Activated CD4-positive, alpha-beta T cell treated with anti-CD3 and anti-CD28 coated beads, Interleukin-2, amount 50 U/mL, for 16 hours (primary cell): Measurements from ENCODE around the gene MTHFD2.
"Not testable (repeated sequence)": the region's sequence is repeated elsewhere in the genome, so short reads cannot be mapped to it uniquely, and the experiment has no call there.

Experiments used
- DNase-seq: peaks from one replicate; pipeline ENCODE4 v3.0.0-alpha.2; 2020

MTHFD2 gene

GRCh38 chr2:74198023-74198460 lies 373 bp upstream of the MTHFD2 start:
- DNase-seq, result no peak

- DNase-seq, result peak; percentile 28
These were observed 873 bp downstream of the MTHFD2 start for GRCh38 chr2:74199275-74199701.

DNA sequence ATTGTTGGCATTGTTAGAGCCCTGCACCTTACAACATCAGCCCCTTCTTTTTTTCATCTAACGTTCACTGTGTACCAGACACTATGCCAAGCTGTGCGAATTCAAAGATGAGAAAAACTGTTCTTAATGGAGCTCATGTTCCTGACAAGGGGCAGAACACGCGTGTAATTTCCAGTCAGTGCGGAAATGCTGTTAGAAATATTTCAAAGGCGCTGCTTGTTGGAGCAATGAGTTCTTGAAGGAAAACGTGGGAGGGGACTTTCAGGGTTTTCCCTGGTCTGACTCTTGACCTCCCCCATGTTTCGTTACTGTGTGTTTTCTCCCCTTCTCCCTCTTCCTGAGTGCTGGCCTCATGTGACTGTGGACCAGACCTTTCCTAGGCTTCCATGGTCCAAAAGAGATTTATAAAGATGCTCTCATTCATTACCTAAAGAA lies 1.5 kb downstream of the MTHFD2 start:
- DNase-seq, result peak; percentile 42

- no peak for DNase-seq
These were observed 2.8 kb downstream of the MTHFD2 start for GRCh38 chr2:74201196-74201595.

DNA sequence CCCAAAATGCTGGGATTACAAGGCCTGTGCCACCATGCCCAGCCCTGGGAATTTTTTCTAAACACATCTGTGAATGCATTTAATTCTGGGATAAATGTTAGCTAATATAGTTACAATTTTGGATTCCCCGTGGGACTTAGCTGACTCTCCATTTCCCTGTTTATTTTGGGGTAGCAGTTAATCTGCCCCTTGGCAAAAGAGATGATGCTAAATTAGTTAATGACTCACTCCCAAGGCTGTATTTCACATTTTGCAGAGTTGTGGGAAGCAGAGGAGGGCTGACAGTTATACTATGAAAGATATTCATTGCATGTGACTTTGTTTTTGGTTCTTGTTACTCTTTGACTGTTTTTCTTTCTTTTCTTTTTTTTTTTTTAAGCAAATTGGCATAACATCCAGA lies 3.2 kb downstream of the MTHFD2 start:
- no peak for DNase-seq

DNA sequence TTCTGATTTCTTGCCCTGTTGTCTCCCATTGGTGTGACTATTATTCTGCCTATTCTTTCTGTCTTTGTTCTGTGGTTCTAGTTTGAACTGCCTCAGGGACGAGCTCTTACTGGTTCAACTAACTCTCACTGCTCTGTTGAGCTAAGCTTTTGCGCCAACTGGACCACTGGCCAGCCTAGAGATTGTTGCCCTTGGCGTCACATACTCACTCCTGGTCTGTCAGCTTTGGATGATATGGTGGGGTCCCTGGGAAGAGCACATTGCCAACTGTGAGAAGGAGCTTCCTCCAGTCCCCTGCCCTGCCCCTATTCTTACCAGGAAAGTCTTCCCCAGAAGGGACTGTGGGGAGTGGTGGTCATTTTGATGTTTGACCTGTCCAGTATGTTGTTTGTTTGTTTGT lies 6.0 kb downstream of the MTHFD2 start:
- no peak for DNase-seq

GRCh38 chr2:74205113-74205512 lies 6.7 kb downstream of the MTHFD2 start:
- DNase-seq, result no peak

DNA sequence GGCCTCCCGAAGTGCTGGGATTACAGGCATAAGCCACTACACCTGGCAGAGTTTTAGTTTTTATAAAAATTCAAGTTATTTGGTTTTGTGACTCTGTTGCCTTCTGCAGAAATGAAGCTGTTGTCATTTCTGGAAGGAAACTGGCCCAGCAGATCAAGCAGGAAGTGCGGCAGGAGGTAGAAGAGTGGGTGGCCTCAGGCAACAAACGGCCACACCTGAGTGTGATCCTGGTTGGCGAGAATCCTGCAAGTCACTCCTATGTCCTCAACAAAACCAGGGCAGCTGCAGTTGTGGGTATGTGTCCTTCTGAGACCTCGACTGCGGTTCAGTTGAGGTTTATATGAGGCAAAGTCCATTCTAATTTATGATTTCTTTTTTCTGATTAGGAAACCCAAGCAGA lies 7.2 kb downstream of the MTHFD2 start:
- peak; percentile 56 for DNase-seq

DNA sequence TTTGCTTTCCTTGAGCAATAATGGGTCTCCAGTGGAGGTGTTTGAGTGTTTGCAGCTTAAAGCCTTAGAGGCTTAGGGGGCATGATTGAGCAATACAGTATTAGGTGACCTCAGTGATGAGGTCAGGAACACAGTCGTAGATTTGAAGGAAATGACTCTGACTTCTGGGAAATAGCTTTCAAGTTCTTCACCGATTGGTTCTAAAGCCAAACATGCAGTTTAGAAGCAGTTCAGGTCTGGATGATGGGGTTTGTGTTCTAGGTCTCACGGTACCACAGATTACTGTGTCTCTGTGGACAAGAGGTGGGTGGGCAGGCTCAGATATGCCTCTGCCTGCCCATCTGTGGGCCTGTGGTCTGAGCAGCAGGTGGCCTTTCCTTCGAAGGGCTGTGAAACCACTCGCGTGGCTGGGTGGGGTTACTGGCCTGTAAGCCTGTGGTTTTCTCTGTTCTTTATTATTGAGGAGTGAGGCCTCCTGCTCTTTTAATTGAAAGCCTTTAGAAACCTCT lies 7.8 kb downstream of the MTHFD2 start:
- DNase-seq, result peak; percentile 86

DNA sequence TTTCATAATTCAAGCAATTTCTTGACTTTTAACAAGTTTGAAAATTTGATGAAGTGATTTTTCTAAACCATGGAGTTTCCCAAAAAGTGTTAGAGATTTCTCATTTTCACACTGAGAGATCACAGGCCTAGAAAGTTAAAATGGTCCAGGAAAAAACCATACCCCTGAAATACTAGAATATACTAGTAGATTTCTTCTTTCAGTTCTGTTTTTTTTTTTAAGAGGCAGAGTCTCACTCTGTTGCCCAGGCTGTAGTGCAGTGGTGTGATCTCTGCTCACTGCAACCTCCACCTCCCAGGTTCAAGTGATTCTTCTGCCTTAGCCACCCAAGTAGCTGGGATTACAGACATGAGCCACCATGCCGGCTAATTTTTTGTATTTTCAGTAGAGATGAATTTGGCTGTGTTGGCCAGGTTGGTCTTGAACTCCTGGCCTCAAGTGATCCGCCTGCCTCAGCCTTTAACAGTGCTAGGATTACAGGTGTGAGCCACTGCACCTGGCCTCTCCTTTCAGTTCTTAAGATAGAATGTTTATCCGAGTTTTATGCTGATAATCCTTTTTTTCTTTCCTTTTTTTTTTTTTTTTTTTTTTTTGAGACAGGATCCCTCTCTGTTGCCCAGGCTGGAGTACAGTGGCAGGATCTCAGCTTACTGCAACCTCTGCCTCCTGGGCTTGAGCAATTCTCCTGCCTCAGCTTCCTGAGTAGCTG lies 14.4 kb downstream of the MTHFD2 start:
- no peak for DNase-seq

DNA sequence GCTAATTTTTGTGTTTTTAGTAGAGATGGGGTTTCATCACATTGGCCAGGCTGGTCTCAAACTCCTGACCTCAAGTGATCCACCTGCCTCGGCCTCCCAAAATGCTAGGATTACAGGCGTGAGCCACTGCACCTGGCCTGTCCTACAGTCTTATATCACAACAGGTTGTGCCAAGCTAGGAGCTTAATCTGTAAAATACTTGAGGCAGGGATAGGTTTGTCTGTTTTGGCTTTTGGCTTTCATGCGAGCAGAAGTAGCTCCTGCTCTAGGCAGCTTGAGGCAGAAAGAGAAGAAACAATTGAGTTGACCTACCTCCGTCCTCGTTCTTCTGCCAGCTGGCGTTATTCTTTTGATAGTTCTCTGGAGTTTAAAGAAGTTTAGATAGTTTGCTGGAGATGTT lies 17.4 kb downstream of the MTHFD2 start:
- not testable (repeated sequence) for DNase-seq

GRCh38 chr2:74216642-74217041 lies 18.2 kb downstream of the MTHFD2 start:
- DNase-seq, result no peak

GRCh38 chr2:74219846-74220486 lies 21.6 kb downstream of the MTHFD2 start:
- DNase-seq, result no peak

GRCh38 chr2:74221091-74221490 lies 22.7 kb downstream of the MTHFD2 start:
- no peak for DNase-seq

GRCh38 chr2:74221604-74222299 lies 23.3 kb downstream of the MTHFD2 start:
- no peak for DNase-seq

GRCh38 chr2:74222300-74222650 lies 23.9 kb downstream of the MTHFD2 start:
- DNase-seq, result no peak

DNA sequence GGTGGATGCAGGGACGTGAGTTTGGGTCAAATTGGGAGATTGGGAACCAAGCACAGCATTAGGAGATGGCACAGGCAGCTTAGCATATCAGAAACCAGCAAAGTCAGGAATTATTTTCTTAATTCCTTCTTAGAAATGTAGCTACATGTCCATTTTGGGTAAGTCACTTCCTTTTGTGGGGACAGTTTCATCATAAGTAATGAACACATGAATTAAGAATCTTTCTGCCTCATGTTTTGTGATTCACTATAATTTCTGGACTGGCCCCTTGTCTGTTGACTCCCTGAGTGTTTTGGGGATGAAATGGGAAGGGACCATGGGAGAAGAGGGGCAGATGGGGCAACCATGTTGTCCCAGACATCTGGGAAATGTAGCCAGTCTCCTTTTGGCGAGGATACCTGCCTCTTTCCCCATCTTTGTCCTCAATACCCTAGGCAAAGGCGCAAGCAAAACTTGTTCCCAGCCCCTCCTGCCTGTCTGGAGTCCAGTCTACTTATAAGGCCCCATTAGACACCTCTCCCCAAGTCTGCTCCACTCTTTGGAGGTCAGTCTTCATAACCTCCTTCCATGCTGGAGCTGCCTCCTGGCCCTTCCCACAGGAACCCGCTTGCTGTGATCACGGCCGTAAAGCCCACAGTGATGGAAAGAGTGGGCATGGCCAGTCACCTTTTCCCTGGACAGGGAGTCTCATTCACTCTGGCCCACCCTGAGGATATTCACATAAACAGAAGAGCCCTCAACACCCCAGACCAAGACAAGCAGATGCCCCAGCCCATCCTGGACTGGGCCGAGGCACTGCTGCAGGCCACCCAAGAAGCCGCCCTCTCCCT lies 25.7 kb downstream of the MTHFD2 start:
- no peak for DNase-seq

DNA sequence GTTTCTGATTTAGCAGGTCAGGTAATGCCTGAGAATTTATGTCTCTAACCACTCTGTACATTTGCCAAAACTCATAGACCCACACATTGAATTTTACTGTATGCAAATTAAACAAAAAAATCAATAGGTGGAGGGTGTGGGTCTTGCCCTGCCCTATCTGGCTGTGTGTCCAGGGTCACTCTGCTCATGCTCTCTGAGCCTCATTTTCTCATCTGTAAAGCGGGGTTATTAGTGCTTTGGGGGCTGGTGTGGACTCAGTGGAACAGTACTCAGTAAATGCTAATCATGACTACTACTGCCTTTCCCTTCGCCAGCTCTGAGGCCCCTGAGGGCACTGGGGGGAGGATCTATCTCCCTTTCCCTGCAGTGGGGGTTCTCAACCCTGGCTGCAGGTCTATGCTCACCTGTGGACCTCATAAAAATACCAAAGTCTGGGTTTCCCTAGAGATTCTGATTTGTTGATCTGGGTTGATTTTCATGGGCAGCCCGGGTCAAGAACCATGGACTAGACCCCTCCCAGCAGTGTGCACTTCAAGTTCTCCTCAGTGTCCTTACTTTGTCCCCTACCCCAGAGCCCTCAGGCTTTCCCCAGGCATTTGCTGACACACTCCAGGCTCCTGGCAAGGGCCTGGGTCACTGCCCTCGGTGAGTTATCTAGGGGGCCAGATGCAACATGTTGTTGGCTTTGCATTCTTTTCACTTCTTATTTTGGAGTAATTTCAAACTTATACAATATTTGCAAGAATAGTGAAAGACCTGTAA lies 27.5 kb downstream of the MTHFD2 start:
- no peak for DNase-seq

DNA sequence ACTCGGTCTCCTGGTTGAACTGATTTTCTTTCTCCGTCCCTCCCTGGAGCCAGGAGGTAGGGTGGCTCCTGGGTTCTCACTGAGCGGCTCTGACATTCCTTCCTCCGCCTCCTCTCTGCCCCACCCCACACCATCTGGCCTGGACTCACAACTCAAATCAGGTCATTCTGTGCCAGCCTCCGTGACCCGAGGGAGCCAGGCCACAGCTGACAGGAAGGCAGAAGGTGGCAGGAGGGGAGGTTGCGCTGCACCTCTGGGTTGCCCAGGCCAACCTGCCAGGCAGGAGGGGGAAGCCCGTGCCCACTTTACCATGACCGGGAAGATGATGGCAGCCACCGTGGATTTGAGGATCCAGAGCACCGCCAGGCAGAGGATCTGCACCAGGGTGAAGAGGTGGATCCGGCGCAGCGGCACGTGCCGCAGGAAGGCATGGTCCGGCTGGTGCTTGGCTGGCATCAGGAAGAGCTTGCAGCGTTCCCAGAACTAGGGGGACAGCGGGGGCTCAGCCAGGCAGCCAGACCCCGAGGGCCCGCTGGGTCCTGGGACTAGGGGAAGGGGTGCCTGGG lies 28.3 kb downstream of the MTHFD2 start:
- no peak for DNase-seq

GRCh38 chr2:74227646-74228045 lies 29.2 kb downstream of the MTHFD2 start:
- DNase-seq, result no peak

DNA sequence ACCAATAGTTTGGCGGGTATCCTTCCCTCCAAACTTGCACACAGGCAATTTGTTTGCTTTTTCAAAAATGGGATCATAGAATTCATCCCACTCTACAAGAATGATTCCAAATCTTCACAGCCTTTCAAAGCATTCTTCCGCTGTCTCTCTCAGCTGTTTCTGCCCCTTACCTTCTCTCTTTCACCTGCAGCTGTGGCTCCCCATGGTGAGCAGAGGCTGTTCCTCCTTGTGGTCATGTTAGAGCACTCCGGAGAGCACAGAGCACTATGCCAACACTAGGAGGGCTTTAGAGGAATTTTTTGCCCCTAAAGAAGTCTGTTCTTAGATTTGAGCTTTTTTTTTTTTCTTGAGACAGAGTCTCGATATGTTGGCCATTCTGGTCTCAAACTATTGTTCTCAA lies 30.4 kb downstream of the MTHFD2 start:
- DNase-seq, result no peak

DNA sequence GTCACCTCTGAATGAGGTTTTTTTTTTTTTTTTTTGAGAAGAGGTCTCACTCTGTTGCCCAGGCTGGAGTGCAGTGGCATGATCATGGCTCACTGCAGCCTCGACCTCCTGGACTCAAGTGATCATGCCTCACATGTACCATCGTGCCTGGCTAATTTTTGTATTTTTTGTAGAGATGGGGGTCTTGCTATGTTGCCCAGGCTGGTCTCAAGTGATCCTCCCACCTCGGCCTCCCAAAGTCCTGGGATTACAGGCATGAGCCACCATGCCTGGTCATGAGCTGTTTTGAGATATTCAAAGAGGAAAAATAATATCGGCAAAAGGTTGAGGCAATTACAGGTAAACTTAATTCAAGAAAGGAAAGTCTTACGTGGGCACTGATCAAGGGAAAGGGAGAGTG lies 31.4 kb downstream of the MTHFD2 start:
- DNase-seq, result not testable (repeated sequence)
